ENCODE measurements around the gene MAP1LC3A.
A peak's percentile ranks its signal among the peaks of the same experiment; 100 is the strongest.

MAP1LC3A gene

GRCh38 chr20:34578521-34578920, 20.0 kb downstream of the MAP1LC3A start:
- DNase-seq = no peak

GRCh38 chr20:34579191-34579978, 20.9 kb downstream of the MAP1LC3A start:
- peak; percentile 86 for DNase-seq

- peak; percentile 48 for DNase-seq
Measured at GRCh38 chr20:34579979-34580940, 21.7 kb downstream of the MAP1LC3A start.

GRCh38 chr20:34581341-34582184, 23.0 kb downstream of the MAP1LC3A start:
- DNase-seq = peak; percentile 52

- no peak for DNase-seq
Measured at GRCh38 chr20:34582221-34582620, 23.7 kb downstream of the MAP1LC3A start.

GRCh38 chr20:34582911-34583310, 24.4 kb downstream of the MAP1LC3A start:
- DNase-seq = no peak

GRCh38 chr20:34583544-34583943, 25.0 kb downstream of the MAP1LC3A start:
- no peak for DNase-seq

GRCh38 chr20:34585019-34585418, 26.5 kb downstream of the MAP1LC3A start:
- no peak for DNase-seq

GRCh38 chr20:34586488-34587163, 28.1 kb downstream of the MAP1LC3A start:
- no peak for DNase-seq

GRCh38 chr20:34595377-34596184, 37.1 kb downstream of the MAP1LC3A start:
- no peak for DNase-seq

GRCh38 chr20:34600892-34601653, 42.6 kb downstream of the MAP1LC3A start:
- no peak for DNase-seq

GRCh38 chr20:34604980-34605788, 46.7 kb downstream of the MAP1LC3A start:
- DNase-seq = no peak

GRCh38 chr20:34607066-34607465, 48.5 kb downstream of the MAP1LC3A start:
- no peak for DNase-seq
